ENCODE measurements around the gene KRT72.

DNA sequence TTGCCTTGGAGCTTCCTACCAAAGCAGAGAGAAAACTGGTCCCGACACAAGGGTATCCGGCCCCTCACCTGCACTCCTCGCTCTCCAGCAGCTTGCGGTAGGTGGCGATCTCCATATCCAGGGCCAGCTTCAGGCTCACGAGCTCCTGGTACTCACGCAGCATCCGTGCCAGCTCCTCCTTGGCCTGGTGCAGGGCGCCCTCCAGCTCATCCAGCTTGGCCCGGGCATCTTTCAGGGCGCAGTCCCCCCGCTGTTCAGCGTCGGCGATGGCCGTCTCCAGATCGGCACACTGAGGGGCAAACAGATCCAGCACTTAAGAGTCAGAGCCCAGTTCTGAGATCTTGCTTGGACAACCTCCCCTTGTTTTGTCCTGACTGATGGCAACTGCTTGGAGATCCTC is 13.7 kb downstream of the KRT72 start:
- TF ChIP-seq EZH2 (IDR thresholded peaks at IDR 0.05; ENCODE audit: borderline replicate concordance, low read depth, low read length, severe bottlenecking), result no peak
- no peak for TF ChIP-seq FOS (IDR thresholded peaks at IDR 0.05; ENCODE audit: borderline replicate concordance, insufficient read depth, low read length)
- TF ChIP-seq MYC (IDR thresholded peaks at IDR 0.05; ENCODE audit: low read depth, low read length), result no peak
- TF ChIP-seq, protein P1, sequence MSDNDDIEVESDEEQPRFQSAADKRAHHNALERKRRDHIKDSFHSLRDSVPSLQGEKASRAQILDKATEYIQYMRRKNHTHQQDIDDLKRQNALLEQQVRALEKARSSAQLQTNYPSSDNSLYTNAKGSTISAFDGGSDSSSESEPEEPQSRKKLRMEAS (IDR thresholded peaks at IDR 0.05; ENCODE audit: insufficient read depth, insufficient read length), result no peak
